Astrocyte (in vitro differentiated cells and primary cell): Measurements from ENCODE around the gene UBE2R2.

Experiments used
- CTCF ChIP-seq: IDR thresholded peaks from 2 replicates; pipeline ENCODE4 v1.5.1; 2011; ENCODE audit warnings: low read depth, mild to moderate bottlenecking, inconsistent platforms, low read length, moderate library complexity; ENCODE audit not compliant: insufficient read depth
- EZH2 ChIP-seq: IDR thresholded peaks from 2 replicates; pipeline ENCODE4 v1.6.1; 2012; ENCODE audit warnings: mild to moderate bottlenecking, low read length, inconsistent platforms; ENCODE audit not compliant: insufficient read depth

GRCh38 chr9:33817327-33818166 lies 587 bp downstream of the UBE2R2 start:
- TF ChIP-seq EZH2 = no peak
- peak; percentile 5 for TF ChIP-seq CTCF
